GM06990 (cell line): Measurements from ENCODE around the gene NKAIN1.

Experiments used
- DNase-seq: peaks from one replicate; pipeline ENCODE4 v3.0.0-alpha.2; 2011; ENCODE audit not compliant: insufficient read length; ENCODE audit errors: extremely low read depth
- H3K27me3 ChIP-seq: replicated peaks from 2 replicates; pipeline ENCODE4 v1.6.0; 2011; ENCODE audit warnings: low read length; ENCODE audit not compliant: control insufficient read depth, insufficient read depth
- H3K36me3 ChIP-seq: 2 replicates; pipeline ENCODE4 v1.5.1; 2011; ENCODE audit warnings: low read length; ENCODE audit not compliant: control insufficient read depth, insufficient read depth
- H3K4me3 ChIP-seq: replicated peaks from 2 replicates; pipeline ENCODE4 v1.5.1; 2011; ENCODE audit warnings: low read depth, mild to moderate bottlenecking, control low read depth, low read length
- CTCF ChIP-seq: IDR thresholded peaks from 2 replicates; pipeline ENCODE4 v1.5.1; 2011; ENCODE audit warnings: low read length, control low read depth, mild to moderate bottlenecking, inconsistent platforms; ENCODE audit not compliant: insufficient read depth, poor library complexity, severe bottlenecking

The NKAIN1 gene

DNA sequence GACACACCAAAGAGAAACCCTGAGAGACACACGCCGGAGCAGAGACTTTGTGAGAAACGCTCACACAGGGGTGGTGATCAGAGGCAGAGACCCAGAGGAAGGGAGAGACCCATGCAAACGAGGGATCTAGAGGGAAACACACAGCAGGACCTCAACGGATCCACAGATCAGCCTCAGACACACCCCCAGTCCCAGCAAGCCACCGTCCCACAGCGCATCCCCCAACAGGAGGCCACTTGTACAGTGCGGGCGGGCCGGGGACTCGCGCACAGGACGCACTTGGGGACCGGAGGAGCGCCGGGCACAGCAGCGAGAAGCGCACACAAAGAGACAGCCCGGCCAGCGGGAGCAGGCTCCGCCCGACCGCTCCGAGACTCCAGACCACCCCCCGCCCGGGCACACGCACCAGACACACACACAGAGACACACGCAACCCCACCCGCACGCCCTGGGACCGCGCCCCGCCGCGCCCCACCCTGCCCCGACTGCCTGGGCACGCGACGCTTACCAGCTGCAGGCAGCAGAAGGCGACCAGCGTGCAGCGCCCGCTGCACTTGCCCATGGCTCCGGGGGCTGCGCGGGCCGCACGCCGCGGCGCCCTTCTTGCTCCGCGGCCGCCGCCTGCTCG, 587 bp downstream of the NKAIN1 start:
- peaks cover 5% of the 10 kb centered on the region; the same call in 1 of the 2 replicates for H3K27me3 ChIP-seq
- no peak for DNase-seq

DNA sequence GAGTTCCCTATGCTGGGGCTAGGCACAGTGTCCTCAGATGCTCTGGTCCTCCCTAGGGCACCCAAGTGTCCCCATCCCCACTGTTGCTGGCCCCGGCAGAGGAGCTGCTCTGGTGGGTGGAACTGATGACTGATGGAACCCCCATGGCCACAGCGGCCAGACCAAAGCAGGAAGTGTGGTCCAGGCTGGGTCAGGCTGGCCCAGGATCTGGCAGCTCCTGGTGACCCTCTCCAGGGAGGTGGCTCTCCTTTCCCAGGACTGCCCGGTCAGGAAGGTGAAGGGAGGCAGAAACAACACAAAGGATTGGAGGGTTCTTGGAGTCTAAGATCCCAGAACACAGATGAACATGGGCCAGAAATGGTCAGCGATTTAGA, 1.1 kb downstream of the NKAIN1 start:
- no peak for DNase-seq
- H3K27me3 ChIP-seq: peaks cover 5% of the 10 kb centered on the region; the same call in 1 of the 2 replicates
- no peak for TF ChIP-seq CTCF
- no peak overlapping the region for H3K4me3 ChIP-seq
- no peaks in the 10 kb centered on the region for H3K36me3 ChIP-seq

More for the DNA sequence above, 587 bp downstream of the NKAIN1 start:
- no peak for TF ChIP-seq CTCF
- Histone ChIP-seq H3K36me3 (no peaks in the 10 kb centered on the region), H3K4me3 (peak overlapping the region; percentile 31)

- no peak for DNase-seq
Measured at GRCh38 chr1:31234870-31235269, 4.8 kb downstream of the NKAIN1 start.

DNA sequence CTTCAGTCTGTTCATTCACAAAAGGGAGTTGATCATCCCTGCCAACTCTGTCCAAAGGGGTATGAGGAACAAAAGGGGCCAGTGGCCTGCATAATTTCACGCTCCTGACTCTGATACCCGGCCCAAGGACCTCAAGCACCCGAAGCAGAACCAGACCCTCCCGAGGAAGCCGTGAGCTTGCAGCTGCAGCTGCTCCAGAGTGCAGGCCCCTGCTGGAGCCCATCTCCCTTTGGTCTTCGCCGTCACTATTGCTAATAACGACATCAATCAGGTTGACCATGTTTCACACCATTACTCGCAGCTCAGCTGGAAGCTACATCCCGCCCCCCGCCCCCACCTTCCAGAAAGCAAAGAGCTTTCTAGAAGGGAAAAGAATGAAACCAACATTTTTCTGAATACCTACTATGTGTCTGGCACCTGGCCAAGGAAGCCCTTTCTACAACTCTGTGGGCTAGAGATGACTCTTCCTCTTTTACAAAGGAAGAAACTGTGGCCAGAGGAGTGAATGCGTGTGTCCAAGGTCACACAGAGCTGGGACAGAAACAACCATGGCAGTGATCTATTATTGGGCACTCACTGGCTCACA, 5.5 kb downstream of the NKAIN1 start:
- DNase-seq: no peak
- Histone ChIP-seq H3K27me3 (peaks cover 5% of the 10 kb centered on the region; the same call in 1 of the 2 replicates), H3K4me3 (no peak overlapping the region), H3K36me3 (no peaks in the 10 kb centered on the region)
- no peak for TF ChIP-seq CTCF

More at GRCh38 chr1:31234870-31235269, 4.8 kb downstream of the NKAIN1 start:
- Histone ChIP-seq H3K27me3 (peaks cover 5% of the 10 kb centered on the region; the same call in 1 of the 2 replicates), H3K36me3 (no peaks in the 10 kb centered on the region), H3K4me3 (no peak overlapping the region)
- no peak for TF ChIP-seq CTCF

DNA sequence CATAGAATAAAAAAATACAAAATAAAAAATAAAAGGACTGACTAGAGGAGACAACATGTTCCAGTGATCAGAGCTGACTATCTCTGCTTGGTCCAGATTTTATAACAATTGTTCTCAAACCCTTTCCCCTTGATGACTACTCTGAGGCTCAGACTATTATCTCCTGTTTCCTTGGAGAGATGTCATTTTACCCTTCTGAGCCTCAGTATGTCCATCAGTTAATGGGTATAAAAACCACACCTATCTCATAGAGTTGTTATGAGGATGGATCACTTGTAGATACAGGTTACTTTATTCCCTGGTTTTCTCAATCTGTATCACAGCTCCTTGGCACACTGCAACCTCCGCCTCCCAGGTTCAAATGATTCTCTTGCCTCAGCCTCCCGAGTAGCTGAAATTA, 7.0 kb downstream of the NKAIN1 start:
- TF ChIP-seq CTCF: no peak
- no peaks in the 10 kb centered on the region for H3K36me3 ChIP-seq

More for the DNA sequence above, 7.0 kb downstream of the NKAIN1 start:
- Histone ChIP-seq H3K4me3 (no peak overlapping the region), H3K27me3 (no peaks in the 10 kb centered on the region)
- no peak for DNase-seq
